PC-3 (cell line): ENCODE measurements around the gene COLGALT1. TPM values are rescaled to one million over a fixed set of nuclear protein-coding genes. Genes with fewer than 3 reads are reported as not detected.

Experiments
- ATAC-seq: fragments of 200-7000 bp; cut with Tn5 transposase; 2 replicates; pipeline ENCODE4 v1.9.1; 2020; ENCODE audit warnings: mild to moderate bottlenecking, moderate library complexity
- BruUV-seq: library from RNA; stranded (reverse); fragments of 400-500 nt; replicated peaks from 2 replicates; lab custom pipeline; 2021; lab: Mats Ljungman, UMichigan
- CTCF ChIA-PET: fragments of 300-600 bp; sonication (Branson Sonifier 250); formaldehyde crosslinking; loops from one replicate; lab custom pipeline; 2022; ENCODE audit warnings: antibody characterized with exemption; lab: Charles Lee
- POLR2A ChIA-PET: fragments of 300-600 bp; sonication (Branson Sonifier 250); formaldehyde crosslinking; loops from one replicate; lab custom pipeline; 2022; ENCODE audit warnings: antibody characterized with exemption; ENCODE audit not compliant: unreplicated experiment; lab: Charles Lee
- DNase-seq: peaks from one replicate; pipeline ENCODE4 v3.0.0-alpha.2; 2015
- H2AFZ ChIP-seq: fragments of 300-600 bp; sonication (generic); 2 replicates; pipeline ENCODE4 v1.6.0; 2016; ENCODE audit warnings: antibody characterized with exemption, low read length
- H3F3A ChIP-seq: fragments of 300-600 bp; sonication (generic); one replicate; pipeline ENCODE4 v1.6.0; 2017; ENCODE audit warnings: antibody characterized with exemption, low read length, control low read depth, mild to moderate bottlenecking; ENCODE audit not compliant: unreplicated experiment
- H3K27ac ChIP-seq: fragments of 300-600 bp; sonication (generic); 2 replicates; pipeline ENCODE4 v1.5.1; 2016; ENCODE audit warnings: mild to moderate bottlenecking, low read length
- H3K27me3 ChIP-seq: fragments of 300-600 bp; sonication (generic); 2 replicates; pipeline ENCODE4 v1.6.1; 2016; ENCODE audit warnings: low read length, mixed read lengths
- H3K36me3 ChIP-seq: fragments of 300-600 bp; sonication (generic); 2 replicates; pipeline ENCODE4 v1.6.1; 2016; ENCODE audit warnings: low read depth, mixed run types, low read length, mixed read lengths
- H3K4me1 ChIP-seq: fragments of 300-600 bp; sonication (generic); 2 replicates; pipeline ENCODE4 v1.5.1; 2016; ENCODE audit warnings: low read length; ENCODE audit not compliant: insufficient read depth
- H3K4me2 ChIP-seq: fragments of 300-600 bp; sonication (generic); 2 replicates; pipeline ENCODE4 v1.6.0; 2016; ENCODE audit warnings: low read length
- H3K4me3 ChIP-seq: fragments of 300-600 bp; sonication (generic); 2 replicates; pipeline ENCODE4 v1.5.1; 2016; ENCODE audit warnings: mild to moderate bottlenecking, low read length, mixed read lengths
- H3K79me2 ChIP-seq: fragments of 300-600 bp; sonication (generic); 2 replicates; pipeline ENCODE4 v1.6.1; 2017; ENCODE audit warnings: low read length, mixed read lengths
- H3K9ac ChIP-seq: fragments of 300-600 bp; sonication (generic); 2 replicates; pipeline ENCODE4 v1.6.0; 2016; ENCODE audit warnings: mild to moderate bottlenecking, low read length
- H3K9me2 ChIP-seq: fragments of 300-600 bp; sonication (generic); replicated peaks from 2 replicates; pipeline ENCODE4 v1.6.1; 2016; ENCODE audit warnings: mixed run types, low read length, mixed read lengths
- H3K9me3 ChIP-seq: fragments of 300-600 bp; sonication (generic); 2 replicates; pipeline ENCODE4 v1.6.1; 2016; ENCODE audit warnings: low read length, mixed read lengths
- H4K20me1 ChIP-seq: fragments of 300-600 bp; sonication (generic); 2 replicates; pipeline ENCODE4 v1.6.1; 2016; ENCODE audit warnings: low read length, mixed read lengths
- EZH2 ChIP-seq: fragments of 300-600 bp; sonication (generic); IDR thresholded peaks from one replicate; pipeline ENCODE4 v1.6.1; 2017; ENCODE audit warnings: antibody characterized with exemption, mild to moderate bottlenecking, low read length; ENCODE audit not compliant: unreplicated experiment
- EZH2phosphoT487 ChIP-seq: fragments of 300-600 bp; sonication (generic); IDR thresholded peaks from 2 replicates; pipeline ENCODE4 v1.6.1; 2018; ENCODE audit warnings: mild to moderate bottlenecking, antibody characterized with exemption, low read length, borderline replicate concordance
- intact Hi-C: fragments of 100-400 bp; cut with micrococcal nuclease; formaldehyde crosslinking; loops from 2 replicates; pipeline ENCODE4 v1.9.0; 2023
- total RNA-seq: library from RNA; depleted of rRNA; stranded (reverse); fragments of >200 nt; gene quantifications from 2 replicates; pipeline ENCODE4 v1.2.3, GENCODE V29; 2014
- TF ChIP-seq, protein P1 (sequence below): fragments of 300-600 bp; sonication (generic); conservative IDR thresholded peaks from 2 replicates; pipeline ENCODE4 v1.5.1; 2017; ENCODE audit warnings: antibody characterized with exemption, low read depth, mild to moderate bottlenecking, low read length

COLGALT1 gene
- total RNA-seq, 1 experiment from 2014 or later = 80.7 TPM

DNA sequence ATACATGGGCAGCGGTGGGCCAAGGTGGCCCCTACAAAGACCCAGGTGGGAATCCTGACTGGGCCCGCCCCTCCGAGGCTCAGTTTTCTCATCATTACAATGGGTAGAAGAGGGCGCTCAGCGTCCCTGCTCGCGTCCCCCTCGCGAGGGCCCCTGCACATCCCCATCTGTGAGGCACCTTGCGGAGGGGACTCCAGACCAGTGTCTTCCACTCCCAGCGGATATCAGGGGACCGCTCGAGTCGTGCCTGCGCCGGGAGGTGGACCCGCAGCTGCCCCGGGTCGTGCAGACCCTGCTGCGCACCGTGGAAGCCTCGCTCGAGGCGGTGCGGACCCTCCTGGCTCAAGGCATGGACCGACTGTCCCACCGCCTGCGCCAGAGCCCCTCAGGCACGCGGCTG, 15.3 kb upstream of the COLGALT1 start:
- ChIA-PET POLR2A (no interaction called here), CTCF (interaction anchor here (0.6 kb wide), 2 partner anchors 33 to 195 kb away, joined by 3 read pairs; no protein-coding TSS in a partner anchor)
- no peaks in the 10 kb centered on the region for H3K9me3 ChIP-seq

DNA sequence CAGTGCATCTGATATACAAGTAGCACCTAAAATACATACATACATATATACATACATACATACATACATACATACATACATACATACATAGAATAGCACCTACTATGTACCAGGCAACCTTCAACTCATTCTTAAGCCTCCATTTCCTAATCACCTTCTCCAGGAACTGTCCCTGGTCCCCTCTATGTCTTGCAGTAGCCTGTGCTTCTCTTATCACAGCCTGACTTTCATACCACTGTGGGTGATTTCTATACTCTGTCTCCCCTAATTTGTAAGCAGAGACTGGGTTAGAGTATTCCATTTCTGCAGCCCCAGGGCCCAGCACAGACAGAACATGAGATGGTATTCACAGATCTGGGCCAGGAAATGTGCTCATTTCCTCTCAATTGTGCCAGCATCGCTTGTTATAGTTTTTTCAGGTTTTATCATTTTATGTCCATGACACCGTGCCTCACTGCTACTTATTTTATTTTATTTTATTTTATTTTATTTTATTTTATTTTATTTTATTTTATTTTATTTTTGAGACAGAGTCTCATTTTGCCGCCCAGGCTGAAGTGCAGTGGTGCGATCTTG, 14.2 kb upstream of the COLGALT1 start:
- DNase-seq (no peak), ATAC-seq (no peak)
- Histone ChIP-seq H3K36me3 (no peaks in the 10 kb centered on the region), H3K27ac (no peak overlapping the region), H3K27me3 (no peaks in the 10 kb centered on the region), H4K20me1 (no peaks in the 10 kb centered on the region), H3K79me2 (no peaks in the 10 kb centered on the region), H3K9me3 (no peaks in the 10 kb centered on the region), H3K4me3 (no peak overlapping the region), H2AFZ (no peak overlapping the region), H3K9me2 (no peaks in the 10 kb centered on the region), H3K4me2 (no peak overlapping the region), H3K9ac (no peak overlapping the region), H3K4me1 (peaks cover 6% of the 10 kb centered on the region; the same call in 1 of the 2 replicates), H3F3A (no peaks in the 10 kb centered on the region)
- BruUV-seq = no TSS peak
- TF ChIP-seq, protein P1, sequence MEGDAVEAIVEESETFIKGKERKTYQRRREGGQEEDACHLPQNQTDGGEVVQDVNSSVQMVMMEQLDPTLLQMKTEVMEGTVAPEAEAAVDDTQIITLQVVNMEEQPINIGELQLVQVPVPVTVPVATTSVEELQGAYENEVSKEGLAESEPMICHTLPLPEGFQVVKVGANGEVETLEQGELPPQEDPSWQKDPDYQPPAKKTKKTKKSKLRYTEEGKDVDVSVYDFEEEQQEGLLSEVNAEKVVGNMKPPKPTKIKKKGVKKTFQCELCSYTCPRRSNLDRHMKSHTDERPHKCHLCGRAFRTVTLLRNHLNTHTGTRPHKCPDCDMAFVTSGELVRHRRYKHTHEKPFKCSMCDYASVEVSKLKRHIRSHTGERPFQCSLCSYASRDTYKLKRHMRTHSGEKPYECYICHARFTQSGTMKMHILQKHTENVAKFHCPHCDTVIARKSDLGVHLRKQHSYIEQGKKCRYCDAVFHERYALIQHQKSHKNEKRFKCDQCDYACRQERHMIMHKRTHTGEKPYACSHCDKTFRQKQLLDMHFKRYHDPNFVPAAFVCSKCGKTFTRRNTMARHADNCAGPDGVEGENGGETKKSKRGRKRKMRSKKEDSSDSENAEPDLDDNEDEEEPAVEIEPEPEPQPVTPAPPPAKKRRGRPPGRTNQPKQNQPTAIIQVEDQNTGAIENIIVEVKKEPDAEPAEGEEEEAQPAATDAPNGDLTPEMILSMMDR = no peak
- no peak for TF ChIP-seq EZH2phosphoT487
- TF ChIP-seq EZH2 = no peak
- POLR2A ChIA-PET = no interaction called here
- CTCF ChIA-PET = no interaction called here
- intact Hi-C loops = no loop called here

More for the DNA sequence above, 15.3 kb upstream of the COLGALT1 start:
- TF ChIP-seq, protein P1 = no peak
- no TSS peak for BruUV-seq
- no peaks in the 10 kb centered on the region for H3K79me2 ChIP-seq
- H3K27ac ChIP-seq = no peak overlapping the region
- H3K9me2 ChIP-seq = no peaks in the 10 kb centered on the region
- peaks cover 6% of the 10 kb centered on the region; the same call in 1 of the 2 replicates for H3K4me1 ChIP-seq
- H3F3A ChIP-seq = no peaks in the 10 kb centered on the region
- H3K36me3 ChIP-seq = no peaks in the 10 kb centered on the region
- H3K9ac ChIP-seq = no peak overlapping the region
- no peaks in the 10 kb centered on the region for H4K20me1 ChIP-seq
- intact Hi-C loops = no loop called here
- DNase-seq (no peak), ATAC-seq (no peak)
- no peaks in the 10 kb centered on the region for H3K27me3 ChIP-seq
- no peak overlapping the region for H2AFZ ChIP-seq
- H3K4me2 ChIP-seq = no peak overlapping the region
- H3K4me3 ChIP-seq = no peak overlapping the region

DNA sequence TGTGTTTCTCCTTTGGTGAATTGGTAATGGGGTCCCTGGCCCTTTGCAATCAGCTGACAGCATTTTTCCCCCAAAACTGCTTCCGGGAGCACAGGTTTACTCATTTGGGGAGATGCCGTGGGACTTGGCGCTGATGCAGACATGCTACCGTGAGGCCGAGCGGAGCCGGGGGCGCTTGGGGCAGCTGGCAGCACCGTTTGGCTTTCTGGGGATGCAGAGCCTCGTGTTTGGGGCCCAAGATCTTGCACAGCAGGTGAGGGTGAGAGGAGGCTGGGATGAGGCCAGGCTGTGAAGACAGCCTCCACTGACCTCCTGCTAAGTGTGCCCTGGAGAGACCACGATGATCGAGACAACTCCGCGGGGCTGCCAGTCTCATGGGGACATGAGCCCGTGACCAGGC, 13.4 kb upstream of the COLGALT1 start:
- Histone ChIP-seq H3K4me2 (no peak overlapping the region), H3F3A (no peaks in the 10 kb centered on the region), H4K20me1 (no peaks in the 10 kb centered on the region), H3K27me3 (no peaks in the 10 kb centered on the region), H3K9ac (no peak overlapping the region), H3K79me2 (no peaks in the 10 kb centered on the region), H3K4me3 (no peak overlapping the region), H3K27ac (no peak overlapping the region), H2AFZ (no peak overlapping the region), H3K36me3 (no peaks in the 10 kb centered on the region), H3K9me2 (no peaks in the 10 kb centered on the region), H3K4me1 (peaks cover 6% of the 10 kb centered on the region; the same call in 1 of the 2 replicates), H3K9me3 (no peaks in the 10 kb centered on the region)
- no TSS peak for BruUV-seq
- CTCF ChIA-PET = no interaction called here
- intact Hi-C loops = no loop called here
- ATAC-seq (no peak), DNase-seq (no peak)
- TF ChIP-seq EZH2phosphoT487 = no peak
- TF ChIP-seq EZH2 = no peak
- TF ChIP-seq, protein P1 = no peak
- POLR2A ChIA-PET = no interaction called here
